ENCODE measurements around the gene NCLN.
A peak's percentile ranks its signal among the peaks of the same experiment; 100 is the strongest.
"Not testable (repeated sequence)": the region's sequence is repeated elsewhere in the genome, so short reads cannot be mapped to it uniquely, and the experiment has no call there.

The NCLN gene

DNA sequence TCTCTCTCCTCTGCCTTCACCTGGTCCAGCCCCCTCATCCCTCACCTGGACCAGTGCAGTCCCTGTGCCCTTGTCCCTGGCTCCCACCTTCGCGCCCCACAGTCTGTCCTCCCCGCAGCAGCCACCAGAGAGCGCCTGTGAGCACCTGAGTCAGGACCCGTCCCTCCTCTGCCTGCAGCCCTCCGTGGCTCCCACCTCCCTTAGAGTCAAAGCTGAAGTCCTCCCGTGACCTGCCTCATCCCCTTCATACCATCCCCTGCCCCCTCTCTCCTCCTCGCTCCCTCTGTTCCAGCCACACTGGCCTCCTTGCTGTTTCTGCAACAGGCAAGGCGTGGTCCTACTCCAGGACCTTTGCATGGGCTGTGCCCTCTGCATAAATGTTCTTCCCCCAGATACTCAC is 49.1 kb downstream of the NCLN start:
- H3K4me3 ChIP-seq (ENCODE audit: low read depth, low read length), result no peak overlapping the region

DNA sequence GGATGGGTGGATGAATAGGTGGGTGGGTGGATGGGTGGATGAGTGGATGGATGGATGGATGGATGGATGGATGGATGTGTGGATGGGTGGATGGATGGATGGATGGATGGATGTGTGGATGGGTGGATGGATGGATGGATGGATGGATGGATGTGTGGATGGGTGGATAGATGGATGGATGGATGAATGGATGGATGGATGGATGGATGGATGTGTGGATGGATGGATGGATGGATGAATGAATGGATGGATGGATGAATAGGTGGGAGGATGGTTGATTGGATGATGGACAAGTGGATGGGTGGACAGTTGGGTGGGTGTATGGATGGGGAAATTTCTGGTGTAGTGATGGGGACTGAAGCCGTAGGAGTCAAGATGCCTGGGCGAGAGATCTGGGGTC is 49.9 kb downstream of the NCLN start:
- not testable (repeated sequence) for H3K4me3 ChIP-seq (ENCODE audit: low read depth, low read length)

More for the DNA sequence above, 49.1 kb downstream of the NCLN start:
- TF ChIP-seq, protein P1, sequence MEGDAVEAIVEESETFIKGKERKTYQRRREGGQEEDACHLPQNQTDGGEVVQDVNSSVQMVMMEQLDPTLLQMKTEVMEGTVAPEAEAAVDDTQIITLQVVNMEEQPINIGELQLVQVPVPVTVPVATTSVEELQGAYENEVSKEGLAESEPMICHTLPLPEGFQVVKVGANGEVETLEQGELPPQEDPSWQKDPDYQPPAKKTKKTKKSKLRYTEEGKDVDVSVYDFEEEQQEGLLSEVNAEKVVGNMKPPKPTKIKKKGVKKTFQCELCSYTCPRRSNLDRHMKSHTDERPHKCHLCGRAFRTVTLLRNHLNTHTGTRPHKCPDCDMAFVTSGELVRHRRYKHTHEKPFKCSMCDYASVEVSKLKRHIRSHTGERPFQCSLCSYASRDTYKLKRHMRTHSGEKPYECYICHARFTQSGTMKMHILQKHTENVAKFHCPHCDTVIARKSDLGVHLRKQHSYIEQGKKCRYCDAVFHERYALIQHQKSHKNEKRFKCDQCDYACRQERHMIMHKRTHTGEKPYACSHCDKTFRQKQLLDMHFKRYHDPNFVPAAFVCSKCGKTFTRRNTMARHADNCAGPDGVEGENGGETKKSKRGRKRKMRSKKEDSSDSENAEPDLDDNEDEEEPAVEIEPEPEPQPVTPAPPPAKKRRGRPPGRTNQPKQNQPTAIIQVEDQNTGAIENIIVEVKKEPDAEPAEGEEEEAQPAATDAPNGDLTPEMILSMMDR (IDR thresholded peaks at IDR 0.05; ENCODE audit: low read depth, low read length), result 0 out of 2 replicates have a peak, but pooled peaks have one; percentile 14

DNA sequence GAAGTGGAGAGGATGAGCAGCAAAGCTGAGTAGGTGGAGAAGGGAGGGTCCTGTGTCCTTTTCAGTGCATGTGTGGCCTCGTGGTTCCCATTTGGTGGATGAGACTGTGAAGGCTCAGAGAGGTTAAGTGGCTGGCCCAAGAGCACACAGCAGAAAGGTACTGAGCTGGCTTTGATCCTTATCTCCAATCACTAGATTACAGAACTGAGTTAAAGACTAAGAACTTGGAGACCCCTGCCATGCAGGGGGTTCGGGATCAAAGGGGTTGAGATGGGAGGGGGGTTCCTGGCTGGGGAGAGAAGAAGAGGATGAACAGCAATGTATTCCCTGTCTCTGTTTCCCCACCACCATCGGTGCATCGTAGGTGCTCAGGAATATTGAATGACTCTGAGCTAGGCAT is 50.5 kb downstream of the NCLN start:
- H3K4me3 ChIP-seq (ENCODE audit: low read depth, low read length), result no peak overlapping the region
- TF ChIP-seq, protein P1 (IDR thresholded peaks at IDR 0.05; ENCODE audit: low read depth, low read length), result no peak

DNA sequence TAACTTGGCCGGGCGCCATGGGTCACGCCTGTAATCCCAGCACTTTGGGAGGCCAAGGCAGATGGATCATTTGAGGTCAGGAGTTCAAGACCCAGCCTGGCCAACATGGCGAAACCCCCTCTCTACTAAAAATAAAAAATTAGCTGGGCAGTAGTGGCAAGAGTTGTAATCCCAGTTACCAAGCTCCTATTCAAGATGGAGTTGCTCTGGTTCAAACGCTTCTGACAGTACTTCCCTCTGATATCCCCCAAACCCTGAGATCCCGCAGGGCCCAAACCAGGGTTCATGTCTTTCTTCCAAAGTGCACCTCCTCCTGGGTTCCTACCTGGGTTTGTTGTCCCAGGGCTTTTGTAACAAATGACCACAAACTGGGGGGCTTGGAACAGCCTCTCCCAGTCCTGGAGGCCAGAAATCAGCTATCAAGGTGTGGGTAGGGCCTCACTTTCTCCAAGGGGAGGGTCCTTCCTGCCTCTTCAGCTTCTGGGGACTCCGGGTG is 52.4 kb downstream of the NCLN start:
- TF ChIP-seq, protein P1 (IDR thresholded peaks at IDR 0.05; ENCODE audit: low read depth, low read length), result no peak
- no peak overlapping the region for H3K4me3 ChIP-seq (ENCODE audit: low read depth, low read length)

DNA sequence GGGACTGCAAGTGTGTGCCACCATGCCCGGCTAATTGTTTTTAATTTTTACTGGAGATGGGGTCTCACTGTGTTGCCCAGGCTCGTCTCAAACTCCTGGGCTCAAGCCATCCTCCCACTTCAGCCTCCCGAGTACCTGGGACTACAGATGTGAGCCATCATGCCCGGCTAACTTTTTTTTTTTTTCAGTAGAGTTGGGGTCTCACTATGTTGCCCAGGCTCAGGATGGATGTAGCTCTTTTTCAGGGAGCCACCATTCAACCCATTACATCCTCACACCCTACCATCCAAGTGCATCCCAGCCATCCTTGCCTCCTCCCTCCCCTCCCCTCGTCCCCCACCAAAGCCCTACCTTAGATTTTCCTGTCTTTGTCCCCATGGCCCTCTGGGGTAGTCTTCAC is 53.6 kb downstream of the NCLN start:
- no peak overlapping the region for H3K4me3 ChIP-seq (ENCODE audit: low read depth, low read length)
- TF ChIP-seq, protein P1 (IDR thresholded peaks at IDR 0.05; ENCODE audit: low read depth, low read length), result no peak

DNA sequence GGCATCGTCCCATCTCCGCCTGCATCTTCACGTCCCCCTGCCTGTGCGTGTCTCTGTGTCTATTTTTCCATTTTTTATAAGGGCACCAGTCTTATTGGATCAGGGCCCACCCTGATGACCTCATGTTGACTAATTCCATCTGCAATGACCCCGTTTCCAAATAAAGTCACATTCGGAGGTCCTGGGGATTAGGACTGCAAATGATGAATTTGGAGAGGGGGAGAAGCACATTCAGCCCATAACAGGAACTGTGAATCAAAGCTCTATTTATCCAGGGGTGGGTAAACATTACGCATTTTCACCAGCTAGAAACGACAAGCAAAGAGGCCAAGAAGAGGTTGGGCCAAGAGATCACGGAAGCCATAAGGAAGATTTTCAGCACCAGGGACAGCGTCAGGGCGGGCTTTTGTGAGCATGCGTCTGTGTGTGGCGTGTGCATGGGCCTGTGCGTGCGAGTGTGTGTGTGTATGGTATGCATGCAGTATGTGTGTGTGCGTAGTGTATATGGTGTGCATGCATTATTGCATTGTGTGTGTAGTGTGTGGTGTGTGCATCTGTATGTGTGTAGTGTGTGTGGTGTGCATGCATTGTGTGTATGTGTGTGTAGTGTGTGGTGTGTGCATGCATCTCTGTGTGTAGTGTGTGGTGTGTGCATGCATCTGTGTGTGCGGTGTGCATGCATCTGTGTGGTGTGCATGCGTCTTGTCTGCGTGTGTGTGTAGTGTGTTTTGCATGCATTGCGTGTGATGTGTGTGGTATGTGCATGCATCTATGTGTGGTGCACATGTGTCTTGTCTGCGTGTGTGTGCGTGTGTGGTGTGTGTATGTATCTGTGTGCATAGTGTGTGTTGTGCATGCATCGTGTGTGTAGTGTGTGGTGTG is 58.3 kb downstream of the NCLN start:
- H3K4me3 ChIP-seq (ENCODE audit: low read depth, low read length), result no peak overlapping the region
- TF ChIP-seq, protein P1 (IDR thresholded peaks at IDR 0.05; ENCODE audit: low read depth, low read length), result no peak

DNA sequence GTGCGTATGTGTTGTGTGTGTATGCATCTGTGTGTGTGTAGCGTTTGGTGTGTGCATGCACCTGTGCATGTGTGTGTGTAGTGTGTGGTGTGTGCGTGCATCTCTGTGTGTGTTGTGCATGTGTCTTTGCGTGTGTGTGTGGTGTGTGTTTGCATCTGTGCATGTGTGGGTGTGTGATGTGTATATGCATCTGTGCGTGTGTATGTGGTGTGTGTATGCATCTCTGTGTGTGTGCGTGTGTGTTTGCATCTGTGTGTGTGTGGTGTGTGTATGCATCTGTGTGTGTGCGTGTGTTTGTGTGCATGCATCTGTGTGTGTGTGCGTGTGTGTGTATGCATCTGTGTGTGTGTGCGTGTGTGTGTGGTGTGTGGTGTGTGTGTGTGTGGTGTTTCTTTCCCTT is 59.3 kb downstream of the NCLN start:
- no peak overlapping the region for H3K4me3 ChIP-seq (ENCODE audit: low read depth, low read length)
- TF ChIP-seq, protein P1 (IDR thresholded peaks at IDR 0.05; ENCODE audit: low read depth, low read length), result no peak
